Measurements from ENCODE around the gene BATF.

BATF gene

GRCh38 chr14:75499084-75499875 is 23.0 kb upstream of the BATF start:
- DNase-seq (ENCODE audit: low read depth in 2 of 2, low spot score in 1 of 2), result no peak

GRCh38 chr14:75501080-75501479 is 21.2 kb upstream of the BATF start:
- no peak for DNase-seq (ENCODE audit: low read depth in 2 of 2, low spot score in 1 of 2)

GRCh38 chr14:75504411-75504810 is 17.9 kb upstream of the BATF start:
- no peak for DNase-seq (ENCODE audit: low read depth in 2 of 2, low spot score in 1 of 2)

GRCh38 chr14:75506930-75507329 is 15.3 kb upstream of the BATF start:
- no peak for DNase-seq (ENCODE audit: low read depth in 2 of 2, low spot score in 1 of 2)

GRCh38 chr14:75510547-75510946 is 11.7 kb upstream of the BATF start:
- no peak for DNase-seq (ENCODE audit: low read depth in 2 of 2, low spot score in 1 of 2)

GRCh38 chr14:75511201-75511600 is 11.1 kb upstream of the BATF start:
- no peak for DNase-seq (ENCODE audit: low read depth in 2 of 2, low spot score in 1 of 2)

- peak in 1 of 2 donors; percentile 19 for DNase-seq (ENCODE audit: low read depth in 2 of 2, low spot score in 1 of 2)
Measured at GRCh38 chr14:75513911-75514672, 8.2 kb upstream of the BATF start.

- DNase-seq (ENCODE audit: low read depth in 2 of 2, low spot score in 1 of 2), result no peak
Measured at GRCh38 chr14:75514673-75515628, 7.3 kb upstream of the BATF start.

- DNase-seq (ENCODE audit: low read depth in 2 of 2, low spot score in 1 of 2), result no peak
Measured at GRCh38 chr14:75515629-75515996, 6.7 kb upstream of the BATF start.

- DNase-seq (ENCODE audit: low read depth in 2 of 2, low spot score in 1 of 2), result no peak
Measured at GRCh38 chr14:75518625-75519024, 3.6 kb upstream of the BATF start.

- DNase-seq (ENCODE audit: low read depth in 2 of 2, low spot score in 1 of 2), result no peak
Measured at GRCh38 chr14:75519394-75519793, 2.9 kb upstream of the BATF start.

- DNase-seq (ENCODE audit: low read depth in 2 of 2, low spot score in 1 of 2), result no peak
Measured at GRCh38 chr14:75519826-75520728, 2.2 kb upstream of the BATF start.

- DNase-seq (ENCODE audit: low read depth in 2 of 2, low spot score in 1 of 2), result no peak
Measured at GRCh38 chr14:75520852-75521251, 1.4 kb upstream of the BATF start.

- DNase-seq (ENCODE audit: low read depth in 2 of 2, low spot score in 1 of 2), result no peak
Measured at GRCh38 chr14:75521415-75522199, 662 bp upstream of the BATF start.

GRCh38 chr14:75522983-75523318 is 682 bp downstream of the BATF start:
- DNase-seq (ENCODE audit: low read depth in 2 of 2, low spot score in 1 of 2), result no peak

- no peak for DNase-seq (ENCODE audit: low read depth in 2 of 2, low spot score in 1 of 2)
Measured at GRCh38 chr14:75523771-75524171, 1.5 kb downstream of the BATF start.

- no peak for DNase-seq (ENCODE audit: low read depth in 2 of 2, low spot score in 1 of 2)
Measured at GRCh38 chr14:75525969-75526368, 3.7 kb downstream of the BATF start.

- no peak for DNase-seq (ENCODE audit: low read depth in 2 of 2, low spot score in 1 of 2)
Measured at GRCh38 chr14:75527449-75528163, 5.3 kb downstream of the BATF start.

GRCh38 chr14:75531256-75531655 is 9.0 kb downstream of the BATF start:
- DNase-seq (ENCODE audit: low read depth in 2 of 2, low spot score in 1 of 2), result no peak

Measured in stimulated activated CD8-positive, alpha-beta memory T cell treated with anti-CD3 and anti-CD28 coated beads, Interleukin-4, amount 100 ng/mL, for 4 hours (primary cell).